ENCODE measurements around the gene MXRA7.

MXRA7 gene

GRCh38 chr17:76709077-76709950 is 1.5 kb downstream of the MXRA7 start:
- Histone ChIP-seq H3K4me1 (peaks cover 41 to 81% (median 64%) of the 10 kb centered on the region in 10 experiments), H3K4me3 (peak overlapping the region; percentile 61 to 77 (median 70)), H3K4me2 (peak overlapping the region; percentile 87 to 99 (median 95)), H3K27me3 (0 out of 22 replicates have a peak, but pooled peaks cover 0 to 4% (median 0%) of the 10 kb centered on the region in 11 experiments), H3K36me3 (peaks cover 9 to 21% (median 13%) of the 10 kb centered on the region in 11 experiments; a peak in 19 of 22 replicates), H4K20me1 (peaks cover 4 to 55% (median 19%) of the 10 kb centered on the region in 11 experiments; a peak in 16 of 22 replicates), H3K27ac (peak overlapping the region in 7 of 11 experiments; percentile 49 to 82 (median 76); a peak in 12 of 22 replicates), H3K9ac (peak overlapping the region; percentile 65 to 90 (median 82)), H3K9me3 (replicated peaks in 1 of 11) (no peaks in the 10 kb centered on the region; a peak in 1 of 22 replicates)
- no peak for TF ChIP-seq Cebpa-rat (IDR thresholded peaks at IDR 0.05)

- H3K9me3 ChIP-seq (replicated peaks in 1 of 11): no peaks in the 10 kb centered on the region; a peak in 1 of 22 replicates
- H3K36me3 ChIP-seq: peaks cover 0 to 9% (median 4%) of the 10 kb centered on the region in 11 experiments; a peak in 14 of 22 replicates
- H3K27me3 ChIP-seq: 0 out of 22 replicates have a peak, but pooled peaks cover 0 to 4% (median 0%) of the 10 kb centered on the region in 11 experiments
- TF ChIP-seq Cebpa-rat (IDR thresholded peaks at IDR 0.05): no peak
- peak overlapping the region; percentile 87 to 99 (median 95) for H3K4me2 ChIP-seq
- peak overlapping the region in 6 of 11 experiments; percentile 5 to 82 (median 66); a peak in 9 of 22 replicates for H3K27ac ChIP-seq
- H4K20me1 ChIP-seq: peaks cover under 1 to 44% (median 9%) of the 10 kb centered on the region in 11 experiments; a peak in 12 of 22 replicates
- peaks cover 42 to 82% (median 67%) of the 10 kb centered on the region in 10 experiments for H3K4me1 ChIP-seq
- H3K4me3 ChIP-seq: peak overlapping the region in 2 of 10 experiments; percentile 22 to 30; a peak in 4 of 20 replicates
- peak overlapping the region in 9 of 11 experiments; percentile 3 to 90 (median 76); a peak in 11 of 22 replicates for H3K9ac ChIP-seq
Measured at GRCh38 chr17:76707985-76708807, 2.6 kb downstream of the MXRA7 start.

- peaks cover 0 to 30% (median 7%) of the 10 kb centered on the region in 11 experiments; a peak in 8 of 22 replicates for H4K20me1 ChIP-seq
- no peak for TF ChIP-seq Cebpa-rat (IDR thresholded peaks at IDR 0.05)
- 0 out of 22 replicates have a peak, but pooled peaks cover 0 to 4% (median 0%) of the 10 kb centered on the region in 11 experiments for H3K27me3 ChIP-seq
- no peak overlapping the region for H3K27ac ChIP-seq
- H3K36me3 ChIP-seq: peaks cover 0 to 4% (median 0%) of the 10 kb centered on the region in 11 experiments; a peak in 1 of 22 replicates
- H3K9ac ChIP-seq: no peak overlapping the region
- H3K9me3 ChIP-seq (replicated peaks in 1 of 11): no peaks in the 10 kb centered on the region; a peak in 1 of 22 replicates
- H3K4me3 ChIP-seq: no peak overlapping the region
- peak overlapping the region in 1 of 11 experiments; percentile 93; a peak in 1 of 22 replicates for H3K4me2 ChIP-seq
- H3K4me1 ChIP-seq: peaks cover 49 to 83% (median 74%) of the 10 kb centered on the region in 10 experiments
Measured at GRCh38 chr17:76706817-76707216, 3.9 kb downstream of the MXRA7 start.

- peaks cover 0 to 4% (median 0%) of the 10 kb centered on the region in 11 experiments; a peak in 1 of 22 replicates for H3K36me3 ChIP-seq
Measured at GRCh38 chr17:76704805-76705204, 6.0 kb downstream of the MXRA7 start.

GRCh38 chr17:76702941-76703637 is 7.7 kb downstream of the MXRA7 start:
- peaks cover 0 to 6% (median 0%) of the 10 kb centered on the region in 11 experiments; a peak in 3 of 22 replicates for H4K20me1 ChIP-seq
- H3K9ac ChIP-seq: peak overlapping the region in 6 of 11 experiments; percentile 8 to 92 (median 86); a peak in 11 of 22 replicates
- peaks cover 57 to 90% (median 80%) of the 10 kb centered on the region in 10 experiments for H3K4me1 ChIP-seq
- H3K4me2 ChIP-seq: peak overlapping the region; percentile 22 to 100 (median 95); a peak in 21 of 22 replicates
- peak overlapping the region in 8 of 11 experiments; percentile 29 to 98 (median 90); a peak in 14 of 22 replicates for H3K27ac ChIP-seq
- 0 out of 22 replicates have a peak, but pooled peaks of 1 of the 11 experiments have one; percentile 16 for TF ChIP-seq Cebpa-rat (IDR thresholded peaks at IDR 0.05)
- H3K9me3 ChIP-seq (replicated peaks in 1 of 11): no peaks in the 10 kb centered on the region; a peak in 1 of 22 replicates
- H3K27me3 ChIP-seq: no peaks in the 10 kb centered on the region
- H3K36me3 ChIP-seq: peaks cover 0 to 4% (median 0%) of the 10 kb centered on the region in 11 experiments; a peak in 1 of 22 replicates
- no peak overlapping the region for H3K4me3 ChIP-seq

More at GRCh38 chr17:76704805-76705204, 6.0 kb downstream of the MXRA7 start:
- peaks cover 57 to 90% (median 80%) of the 10 kb centered on the region in 10 experiments for H3K4me1 ChIP-seq
- H3K27ac ChIP-seq: peak overlapping the region in 3 of 11 experiments; percentile 45 to 52 (median 48); a peak in 5 of 22 replicates
- no peaks in the 10 kb centered on the region; a peak in 1 of 22 replicates for H3K9me3 ChIP-seq (replicated peaks in 1 of 11)
- no peak overlapping the region for H3K4me3 ChIP-seq
- H4K20me1 ChIP-seq: peaks cover 0 to 23% (median 7%) of the 10 kb centered on the region in 11 experiments; a peak in 7 of 22 replicates
- peak overlapping the region in 3 of 11 experiments; percentile 31 to 44 (median 43); a peak in 2 of 22 replicates for H3K9ac ChIP-seq
- H3K4me2 ChIP-seq: peak overlapping the region; percentile 6 to 60 (median 42); a peak in 19 of 22 replicates
- 0 out of 22 replicates have a peak, but pooled peaks cover 0 to 3% (median 0%) of the 10 kb centered on the region in 11 experiments for H3K27me3 ChIP-seq
- TF ChIP-seq Cebpa-rat (IDR thresholded peaks at IDR 0.05): no peak

- Histone ChIP-seq H3K27me3 (no peaks in the 10 kb centered on the region), H3K27ac (peak overlapping the region in 6 of 11 experiments; percentile 88 to 98 (median 91); a peak in 13 of 22 replicates), H3K36me3 (peaks cover 0 to 4% (median 0%) of the 10 kb centered on the region in 11 experiments; a peak in 1 of 22 replicates), H3K4me2 (peak overlapping the region; percentile 22 to 100 (median 95); a peak in 20 of 22 replicates), H4K20me1 (no peaks in the 10 kb centered on the region; a peak in 1 of 22 replicates), H3K4me3 (no peak overlapping the region), H3K9me3 (replicated peaks in 1 of 11) (no peaks in the 10 kb centered on the region; a peak in 1 of 22 replicates), H3K4me1 (peaks cover 63 to 90% (median 82%) of the 10 kb centered on the region in 10 experiments), H3K9ac (peak overlapping the region in 5 of 11 experiments; percentile 73 to 92 (median 88); a peak in 8 of 22 replicates)
- TF ChIP-seq Cebpa-rat (IDR thresholded peaks at IDR 0.05): no peak
Measured at GRCh38 chr17:76702076-76702475, 8.7 kb downstream of the MXRA7 start.

GRCh38 chr17:76701471-76701967 is 9.2 kb downstream of the MXRA7 start:
- no peaks in the 10 kb centered on the region for H3K27me3 ChIP-seq
- peak overlapping the region in 10 of 11 experiments; percentile 73 to 98 (median 88); a peak in 19 of 22 replicates for H3K27ac ChIP-seq
- peaks cover 0 to 1% (median 0%) of the 10 kb centered on the region in 11 experiments; a peak in 1 of 22 replicates for H3K36me3 ChIP-seq
- H3K9me3 ChIP-seq (replicated peaks in 1 of 11): no peaks in the 10 kb centered on the region; a peak in 1 of 22 replicates
- peaks cover 68 to 95% (median 87%) of the 10 kb centered on the region in 10 experiments for H3K4me1 ChIP-seq
- H3K9ac ChIP-seq: peak overlapping the region in 10 of 11 experiments; percentile 57 to 92 (median 76); a peak in 19 of 22 replicates
- TF ChIP-seq Cebpa-rat (IDR thresholded peaks at IDR 0.05): no peak
- H3K4me2 ChIP-seq: peak overlapping the region; percentile 71 to 100 (median 95)
- H3K4me3 ChIP-seq: peak overlapping the region in 9 of 10 experiments; percentile 22 to 64 (median 55); a peak in 13 of 20 replicates
- no peaks in the 10 kb centered on the region; a peak in 1 of 22 replicates for H4K20me1 ChIP-seq

Data from BLaER1 treated with 17β-estradiol and CSF1 and Interleukin-3, amounts not matched to agents 10 nM and 100 nM (cell line).